HCT116 (cell line): ENCODE measurements around the gene TEX9. TPM values are rescaled to one million over a fixed set of nuclear protein-coding genes. Genes with fewer than 3 reads are reported as not detected.
A peak's percentile ranks its signal among the peaks of the same experiment; 100 is the strongest.

Experiments
- ATAC-seq: fragments of 200-7000 bp; cut with Tn5 transposase; 2 replicates; pipeline ENCODE4 v1.9.1; 2020; ENCODE audit warnings: mild to moderate bottlenecking, moderate library complexity
- BruUV-seq: library from RNA; stranded (reverse); fragments of 400-500 nt; replicated peaks from 2 replicates; lab custom pipeline; 2021; lab: Mats Ljungman, UMichigan
- CTCF ChIA-PET: fragments of 300-600 bp; sonication (Branson Sonifier 250); formaldehyde crosslinking; loops from one replicate; lab custom pipeline; 2021; ENCODE audit warnings: antibody characterized with exemption; lab: Charles Lee
- POLR2A ChIA-PET: fragments of 300-600, 350-600 bp; sonication (Branson Sonifier 250); formaldehyde crosslinking; loops from one replicate; lab custom pipeline; 2021; ENCODE audit warnings: antibody characterized with exemption; lab: Charles Lee
- RAD21 ChIA-PET, 2 experiments: fragments of 300-600 bp; sonication (Branson Sonifier 250); formaldehyde crosslinking; loops; one replicate each; lab custom pipeline; 2023; ENCODE audit warnings: low total read pairs in 2 of 2; ENCODE audit not compliant: uncharacterized antibody in 2 of 2, unreplicated experiment in 2 of 2, low non-redundant PET in 1 of 2; lab: Charles Lee
- DNase-seq: peaks from one replicate; pipeline ENCODE4 v3.0.0-alpha.2; 2010; ENCODE audit warnings: low read depth, low spot score
- H2AFZ ChIP-seq: fragments of 200-600 bp; shearing (Covaris generic), sonication (generic); 2 replicates; pipeline ENCODE4 v1.6.1; 2017; ENCODE audit warnings: low read depth, mixed run types, mixed read lengths, antibody characterized with exemption, low read length; ENCODE audit not compliant: poor library complexity, severe bottlenecking
- H3K27ac ChIP-seq: 2 replicates; pipeline ENCODE4 v1.5.1; 2012; ENCODE audit warnings: low read depth, low read length
- H3K27me3 ChIP-seq: fragments of 200-600 bp; sonication (generic); 2 replicates; pipeline ENCODE4 v1.6.1; 2016; ENCODE audit warnings: mixed run types, low read length, mixed read lengths; ENCODE audit not compliant: insufficient read depth
- H3K36me3 ChIP-seq, 2 experiments: fragments of 200-500 bp in 1 of 2; fragments of 200-600 bp in 1 of 2; sonication (Bioruptor generic) in 1 of 2; sonication (generic) in 1 of 2; 2 replicates each; pipeline versions ENCODE4 v1.5.1 to v1.6.1; 2014 to 2016; ENCODE audit warnings: low read length in 2 of 2, inconsistent platforms in 1 of 2, mixed read lengths in 1 of 2, mixed run types in 1 of 2; ENCODE audit not compliant: insufficient read depth in 2 of 2, control insufficient read depth in 1 of 2
- H3K4me1 ChIP-seq, 2 experiments: fragments of 200-600 bp in 1 of 2; sonication (generic) in 1 of 2; 2 replicates each; pipeline versions ENCODE4 v1.5.1 to v1.6.1; 2012 to 2017; ENCODE audit warnings: low read length in 2 of 2, inconsistent platforms in 1 of 2, mild to moderate bottlenecking in 1 of 2, mixed read lengths in 1 of 2, mixed run types in 1 of 2, moderate library complexity in 1 of 2; ENCODE audit not compliant: insufficient read depth in 2 of 2, control insufficient read depth in 1 of 2
- H3K4me2 ChIP-seq: fragments of 200-600 bp; sonication (generic); 2 replicates; pipeline ENCODE4 v1.6.1; 2017; ENCODE audit warnings: mixed run types, low read length, mixed read lengths
- H3K4me3 ChIP-seq, 2 experiments: fragments of 200-600 bp in 1 of 2; sonication (generic) in 1 of 2; replicated peaks in 1 of 2; 2 replicates each; pipeline ENCODE4 v1.5.1; 2011 to 2016; ENCODE audit warnings: low read length in 2 of 2, control low read depth in 1 of 2, low read depth in 1 of 2, mild to moderate bottlenecking in 1 of 2, mixed read lengths in 1 of 2, mixed run types in 1 of 2
- H3K79me2 ChIP-seq: fragments of 200-600 bp; sonication (generic); 2 replicates; pipeline ENCODE4 v1.6.1; 2017; ENCODE audit warnings: mild to moderate bottlenecking, mixed run types, low read length, moderate library complexity, mixed read lengths; ENCODE audit not compliant: insufficient read depth
- H3K9ac ChIP-seq: fragments of 200-600 bp; sonication (generic); 2 replicates; pipeline ENCODE4 v1.6.1; 2016; ENCODE audit warnings: low read length, mixed read lengths
- H3K9me2 ChIP-seq: fragments of 200-600 bp; sonication (generic), shearing (Covaris generic); 2 replicates; pipeline ENCODE4 v1.6.1; 2017; ENCODE audit warnings: mixed run types, mild to moderate bottlenecking, moderate library complexity; ENCODE audit not compliant: insufficient read depth
- H3K9me3 ChIP-seq, 2 experiments: fragments of 200-500 bp in 1 of 2; fragments of 200-600 bp in 1 of 2; sonication (Bioruptor generic) in 1 of 2; sonication (generic) in 1 of 2; 2 replicates each; pipeline ENCODE4 v1.6.1; 2014 to 2017; ENCODE audit warnings: low read length in 2 of 2, mixed read lengths in 2 of 2, inconsistent platforms in 1 of 2, low read depth in 1 of 2, mild to moderate bottlenecking in 1 of 2, mixed run types in 1 of 2, moderate library complexity in 1 of 2; ENCODE audit not compliant: control insufficient read depth in 1 of 2, insufficient read depth in 1 of 2
- H4K20me1 ChIP-seq: fragments of 200-600 bp; sonication (generic), shearing (Covaris generic); 2 replicates; pipeline ENCODE4 v1.6.1; 2017; ENCODE audit warnings: mixed run types, mild to moderate bottlenecking, moderate library complexity; ENCODE audit not compliant: insufficient read depth
- CBX3 ChIP-seq: IDR thresholded peaks from 2 replicates; pipeline ENCODE4 v1.6.1; 2012; ENCODE audit warnings: low read depth
- EGR1 ChIP-seq: IDR thresholded peaks from 2 replicates; pipeline ENCODE4 v1.6.1; 2012; ENCODE audit warnings: low read depth
- SIN3A ChIP-seq: IDR thresholded peaks from 2 replicates; pipeline ENCODE4 v1.6.1; 2012; ENCODE audit warnings: low read depth
- SP1 ChIP-seq: IDR thresholded peaks from 2 replicates; pipeline ENCODE4 v1.6.1; 2012; ENCODE audit warnings: low read depth
- YY1 ChIP-seq: IDR thresholded peaks from 2 replicates; pipeline ENCODE4 v1.6.1; 2011; ENCODE audit warnings: low read length, low read depth, moderate library complexity, mild to moderate bottlenecking; ENCODE audit not compliant: insufficient replicate concordance; ENCODE audit errors: extremely low read depth
- ZFX ChIP-seq: fragments of 450-650 bp; IDR thresholded peaks from 2 replicates; pipeline ENCODE4 v1.6.1; 2017
- ZNF274 ChIP-seq: fragments of 200-500 bp; sonication (Bioruptor generic); IDR thresholded peaks from 2 replicates; pipeline ENCODE4 v1.6.1; 2014; ENCODE audit warnings: mild to moderate bottlenecking, low read depth, low read length, inconsistent platforms
- intact Hi-C: fragments of 100-400 bp; cut with micrococcal nuclease; formaldehyde crosslinking; loops from 2 replicates; pipeline ENCODE4 v1.10.0; 2022
- total RNA-seq: library from RNA; stranded (reverse); gene quantifications from one replicate; pipeline ENCODE4 v1.2.1, GENCODE V29; 2021; ENCODE audit not compliant: unreplicated experiment
- TF ChIP-seq, protein P1 (sequence below): IDR thresholded peaks from 2 replicates; pipeline ENCODE4 v1.6.1; 2012
- TF ChIP-seq, protein P2 (sequence below): IDR thresholded peaks from 2 replicates; pipeline ENCODE4 v1.6.1; 2012
- TF ChIP-seq, protein P3 (sequence below), 3 experiments: fragments of 200-600 bp in 1 of 3; sonication (generic) in 1 of 3; IDR thresholded peaks in 2 of 3; conservative IDR thresholded peaks in 1 of 3; 2 replicates each; pipeline ENCODE4 v1.5.1; 2012 to 2017; ENCODE audit warnings: low read depth in 2 of 3, low read length in 2 of 3, antibody characterized with exemption in 1 of 3, borderline replicate concordance in 1 of 3, control low read depth in 1 of 3, mild to moderate bottlenecking in 1 of 3, mixed read lengths in 1 of 3, mixed run types in 1 of 3, moderate library complexity in 1 of 3; ENCODE audit not compliant: insufficient read depth in 1 of 3
- TF ChIP-seq, protein P4 (sequence below): IDR thresholded peaks from 2 replicates; pipeline ENCODE4 v1.6.1; 2011; ENCODE audit warnings: mild to moderate bottlenecking, low read length, moderate library complexity; ENCODE audit not compliant: insufficient replicate concordance; ENCODE audit errors: extremely low read depth

Gene TEX9
- total RNA-seq, 1 experiment from 2014 or later, result 5.2 TPM

DNA sequence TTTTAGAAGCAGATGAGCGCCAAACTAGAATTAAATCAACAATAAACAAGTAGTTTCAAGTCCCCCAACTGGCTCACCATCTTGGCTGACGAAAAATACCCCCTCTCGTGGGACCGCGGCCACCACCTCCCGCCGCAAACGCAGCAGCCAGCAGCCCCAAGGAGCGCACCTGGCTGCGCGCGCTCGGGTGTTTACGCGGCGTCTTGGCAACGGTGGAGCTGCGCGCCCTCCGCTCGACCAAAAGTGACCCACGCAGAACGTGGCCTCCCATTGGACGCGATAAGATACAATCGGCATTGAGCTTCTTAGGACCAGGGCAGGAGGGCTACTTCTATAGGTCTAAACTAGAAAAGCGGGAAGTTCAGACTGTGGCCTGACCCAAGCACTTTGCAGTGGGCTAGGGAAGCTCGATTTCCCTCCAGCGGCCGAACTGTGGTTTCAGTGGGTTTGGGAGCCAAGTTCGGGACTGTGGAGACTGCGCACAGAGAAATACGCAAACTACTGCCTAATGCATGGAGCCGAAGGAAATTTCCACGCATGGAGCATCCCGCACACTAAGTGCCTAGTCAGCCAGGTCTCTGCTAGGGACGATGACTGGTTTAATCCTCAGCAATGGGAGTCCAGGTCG is 99.8 kb downstream of the TEX9 start, which contains the start of gene MNS1:
MNS1 (minus strand) TSS at position 245 of the 628 bp plus-strand sequence; CDS start at position 80, 165 bp downstream.
- Histone ChIP-seq H3K36me3 (no peaks in the 10 kb centered on the region), H3K79me2 (no peaks in the 10 kb centered on the region), H3K27ac (no peak within 1 kb of the TSS), H3K9me3 (no peaks in the 10 kb centered on the region), H4K20me1 (no peaks in the 10 kb centered on the region), H2AFZ (peak within 1 kb of the TSS; percentile 30), H3K9ac (peak within 1 kb of the TSS; percentile 46), H3K9me2 (no peaks in the 10 kb centered on the region), H3K27me3 (no peaks in the 10 kb centered on the region), H3K4me1 (peaks cover 0 to 12% of the 10 kb centered on the region in 2 experiments; a peak in 1 of 4 replicates), H3K4me2 (peak within 1 kb of the TSS; percentile 74), H3K4me3 (peak within 1 kb of the TSS; percentile 44 to 53)
- ATAC-seq, result peak; percentile 94
- CTCF ChIA-PET, result no interaction called here
- BruUV-seq, result no TSS peak
- intact Hi-C loops, result no loop called here
- POLR2A ChIA-PET, result no interaction called here
- peak; percentile 75 for DNase-seq
- TF ChIP-seq ZNF274, result no peak
- peak; percentile 41; the same call in 1 of the 2 replicates for TF ChIP-seq SIN3A
- TF ChIP-seq SP1, result peak; percentile 81
- TF ChIP-seq, protein P1, sequence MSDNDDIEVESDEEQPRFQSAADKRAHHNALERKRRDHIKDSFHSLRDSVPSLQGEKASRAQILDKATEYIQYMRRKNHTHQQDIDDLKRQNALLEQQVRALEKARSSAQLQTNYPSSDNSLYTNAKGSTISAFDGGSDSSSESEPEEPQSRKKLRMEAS, result peak; percentile 51
- peak; percentile 32; the same call in 1 of the 2 replicates for TF ChIP-seq CBX3
- RAD21 ChIA-PET, result no interaction called here

DNA sequence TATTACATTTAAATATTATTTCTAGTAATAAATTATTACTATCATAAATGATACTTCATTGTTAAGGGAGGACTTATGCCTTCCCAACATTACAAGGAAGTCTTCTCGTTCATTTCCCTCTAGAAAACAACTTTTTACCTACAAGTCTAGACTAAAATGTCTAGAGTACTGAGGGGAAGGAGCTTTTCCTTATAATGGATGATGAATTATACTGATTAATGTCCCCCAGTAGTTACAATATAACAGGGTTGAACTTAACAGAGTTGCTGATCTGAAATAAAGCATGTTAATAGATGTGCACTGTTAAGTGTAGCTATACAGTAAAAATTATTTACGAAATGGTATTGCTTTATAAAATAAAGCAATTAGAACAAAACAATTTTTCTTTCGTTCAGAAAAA is 102.4 kb downstream of the TEX9 start:
- Histone ChIP-seq H3K9me2 (no peaks in the 10 kb centered on the region), H3K27me3 (no peaks in the 10 kb centered on the region), H3K4me3 (no peak overlapping the region), H2AFZ (no peak overlapping the region), H3K36me3 (no peaks in the 10 kb centered on the region), H3K27ac (no peak overlapping the region), H3K9me3 (no peaks in the 10 kb centered on the region), H3K4me2 (no peak overlapping the region), H4K20me1 (no peaks in the 10 kb centered on the region), H3K9ac (no peak overlapping the region), H3K79me2 (no peaks in the 10 kb centered on the region), H3K4me1 (peaks cover 0 to 12% of the 10 kb centered on the region in 2 experiments; a peak in 1 of 4 replicates)
- POLR2A ChIA-PET, result no interaction called here
- RAD21 ChIA-PET, result no interaction called here
- BruUV-seq, result no TSS peak
- CTCF ChIA-PET, result no interaction called here
- no peak for TF ChIP-seq YY1
- TF ChIP-seq, protein P2, sequence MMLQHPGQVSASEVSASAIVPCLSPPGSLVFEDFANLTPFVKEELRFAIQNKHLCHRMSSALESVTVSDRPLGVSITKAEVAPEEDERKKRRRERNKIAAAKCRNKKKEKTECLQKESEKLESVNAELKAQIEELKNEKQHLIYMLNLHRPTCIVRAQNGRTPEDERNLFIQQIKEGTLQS, result no peak
- TF ChIP-seq SP1, result no peak
- TF ChIP-seq SIN3A, result no peak
- TF ChIP-seq, protein P3, sequence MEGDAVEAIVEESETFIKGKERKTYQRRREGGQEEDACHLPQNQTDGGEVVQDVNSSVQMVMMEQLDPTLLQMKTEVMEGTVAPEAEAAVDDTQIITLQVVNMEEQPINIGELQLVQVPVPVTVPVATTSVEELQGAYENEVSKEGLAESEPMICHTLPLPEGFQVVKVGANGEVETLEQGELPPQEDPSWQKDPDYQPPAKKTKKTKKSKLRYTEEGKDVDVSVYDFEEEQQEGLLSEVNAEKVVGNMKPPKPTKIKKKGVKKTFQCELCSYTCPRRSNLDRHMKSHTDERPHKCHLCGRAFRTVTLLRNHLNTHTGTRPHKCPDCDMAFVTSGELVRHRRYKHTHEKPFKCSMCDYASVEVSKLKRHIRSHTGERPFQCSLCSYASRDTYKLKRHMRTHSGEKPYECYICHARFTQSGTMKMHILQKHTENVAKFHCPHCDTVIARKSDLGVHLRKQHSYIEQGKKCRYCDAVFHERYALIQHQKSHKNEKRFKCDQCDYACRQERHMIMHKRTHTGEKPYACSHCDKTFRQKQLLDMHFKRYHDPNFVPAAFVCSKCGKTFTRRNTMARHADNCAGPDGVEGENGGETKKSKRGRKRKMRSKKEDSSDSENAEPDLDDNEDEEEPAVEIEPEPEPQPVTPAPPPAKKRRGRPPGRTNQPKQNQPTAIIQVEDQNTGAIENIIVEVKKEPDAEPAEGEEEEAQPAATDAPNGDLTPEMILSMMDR (IDR thresholded peaks at IDR 0.05 in 2 of 3, conservative IDR thresholded peaks at IDR 0.05 in 1 of 3; ENCODE audit: borderline replicate concordance in 1 of 3, insufficient read depth in 1 of 3, low read depth in 2 of 3, low read length in 2 of 3), result no peak
- TF ChIP-seq, protein P4, sequence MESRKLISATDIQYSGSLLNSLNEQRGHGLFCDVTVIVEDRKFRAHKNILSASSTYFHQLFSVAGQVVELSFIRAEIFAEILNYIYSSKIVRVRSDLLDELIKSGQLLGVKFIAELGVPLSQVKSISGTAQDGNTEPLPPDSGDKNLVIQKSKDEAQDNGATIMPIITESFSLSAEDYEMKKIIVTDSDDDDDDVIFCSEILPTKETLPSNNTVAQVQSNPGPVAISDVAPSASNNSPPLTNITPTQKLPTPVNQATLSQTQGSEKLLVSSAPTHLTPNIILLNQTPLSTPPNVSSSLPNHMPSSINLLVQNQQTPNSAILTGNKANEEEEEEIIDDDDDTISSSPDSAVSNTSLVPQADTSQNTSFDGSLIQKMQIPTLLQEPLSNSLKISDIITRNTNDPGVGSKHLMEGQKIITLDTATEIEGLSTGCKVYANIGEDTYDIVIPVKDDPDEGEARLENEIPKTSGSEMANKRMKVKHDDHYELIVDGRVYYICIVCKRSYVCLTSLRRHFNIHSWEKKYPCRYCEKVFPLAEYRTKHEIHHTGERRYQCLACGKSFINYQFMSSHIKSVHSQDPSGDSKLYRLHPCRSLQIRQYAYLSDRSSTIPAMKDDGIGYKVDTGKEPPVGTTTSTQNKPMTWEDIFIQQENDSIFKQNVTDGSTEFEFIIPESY, result no peak
- TF ChIP-seq, protein P1, result no peak
- TF ChIP-seq EGR1, result no peak
- no peak for TF ChIP-seq ZFX
- intact Hi-C loops, result no loop called here
- ATAC-seq (no peak), DNase-seq (no peak)
